Parathyroid adenoma (tissue), 2 donors: Measurements from ENCODE around the gene PLEKHJ1.

Source experiments
- H2AFZ ChIP-seq: fragments of 300-600 bp; sonication (generic); one replicate; pipeline ENCODE4 v1.7.0; 2017; ENCODE audit warnings: antibody characterized with exemption, mild to moderate bottlenecking
- H3K27ac ChIP-seq: fragments of 300-600 bp; sonication (generic); one replicate; pipeline ENCODE4 v1.7.0; 2017
- H3K27me3 ChIP-seq: fragments of 300-600 bp; sonication (generic); one replicate; pipeline ENCODE4 v1.7.0; 2017; ENCODE audit warnings: low read length; ENCODE audit not compliant: control insufficient read depth, insufficient read depth
- H3K36me3 ChIP-seq: fragments of 300-600 bp; sonication (generic); one replicate; pipeline ENCODE4 v1.7.0; 2017; ENCODE audit warnings: low read length; ENCODE audit not compliant: control insufficient read depth, insufficient read depth
- H3K4me1 ChIP-seq: fragments of 300-600 bp; sonication (generic); one replicate; pipeline ENCODE4 v1.7.0; 2017; ENCODE audit warnings: control low read depth
- H3K4me2 ChIP-seq: fragments of 300-600 bp; sonication (generic); one replicate; pipeline ENCODE4 v1.7.0; 2017; ENCODE audit warnings: low read length
- H3K4me3 ChIP-seq: fragments of 300-600 bp; sonication (generic); one replicate; pipeline ENCODE4 v1.7.0; 2017; ENCODE audit warnings: low read depth, low read length
- H3K79me2 ChIP-seq: fragments of 300-600 bp; sonication (generic); one replicate; pipeline ENCODE4 v1.7.0; 2017; ENCODE audit warnings: control low read depth
- H3K9ac ChIP-seq: fragments of 300-600 bp; sonication (generic); one replicate; pipeline ENCODE4 v1.7.0; 2017; ENCODE audit warnings: mild to moderate bottlenecking
- H3K9me3 ChIP-seq: fragments of 300-600 bp; sonication (generic); one replicate; pipeline ENCODE4 v1.7.0; 2017; ENCODE audit warnings: low read length; ENCODE audit not compliant: control insufficient read depth
- TF ChIP-seq, protein P1 (sequence below): fragments of 300-600 bp; sonication (generic); IDR thresholded peaks from one replicate; pipeline ENCODE4 v1.7.0; 2017; ENCODE audit warnings: antibody characterized with exemption, mild to moderate bottlenecking
- donor health status: primary hyperparathyroidism.

PLEKHJ1 gene

DNA sequence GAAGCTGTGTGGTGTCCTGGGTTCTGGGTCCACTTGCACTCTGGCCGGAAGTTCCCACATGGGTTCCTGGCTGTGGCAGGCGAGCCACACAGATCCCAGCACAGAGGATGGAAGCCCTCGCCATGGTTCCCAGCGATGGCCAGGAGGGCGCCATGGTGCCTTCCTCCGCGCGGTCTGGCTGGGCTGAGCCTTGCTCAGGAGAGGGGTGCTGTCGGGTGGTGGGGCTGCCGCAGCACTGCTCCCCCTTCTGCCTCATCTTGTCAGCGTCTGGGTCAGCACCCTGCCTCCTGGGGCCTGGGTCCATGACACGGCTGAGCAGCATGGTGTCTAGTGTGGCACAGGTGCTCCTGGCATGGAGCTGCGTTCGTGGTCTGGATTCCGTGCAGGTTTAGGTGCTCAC, 38.9 kb downstream of the PLEKHJ1 start:
- H3K4me2 ChIP-seq, result no peak overlapping the region
- no peak overlapping the region for H3K4me3 ChIP-seq
- TF ChIP-seq, protein P1, sequence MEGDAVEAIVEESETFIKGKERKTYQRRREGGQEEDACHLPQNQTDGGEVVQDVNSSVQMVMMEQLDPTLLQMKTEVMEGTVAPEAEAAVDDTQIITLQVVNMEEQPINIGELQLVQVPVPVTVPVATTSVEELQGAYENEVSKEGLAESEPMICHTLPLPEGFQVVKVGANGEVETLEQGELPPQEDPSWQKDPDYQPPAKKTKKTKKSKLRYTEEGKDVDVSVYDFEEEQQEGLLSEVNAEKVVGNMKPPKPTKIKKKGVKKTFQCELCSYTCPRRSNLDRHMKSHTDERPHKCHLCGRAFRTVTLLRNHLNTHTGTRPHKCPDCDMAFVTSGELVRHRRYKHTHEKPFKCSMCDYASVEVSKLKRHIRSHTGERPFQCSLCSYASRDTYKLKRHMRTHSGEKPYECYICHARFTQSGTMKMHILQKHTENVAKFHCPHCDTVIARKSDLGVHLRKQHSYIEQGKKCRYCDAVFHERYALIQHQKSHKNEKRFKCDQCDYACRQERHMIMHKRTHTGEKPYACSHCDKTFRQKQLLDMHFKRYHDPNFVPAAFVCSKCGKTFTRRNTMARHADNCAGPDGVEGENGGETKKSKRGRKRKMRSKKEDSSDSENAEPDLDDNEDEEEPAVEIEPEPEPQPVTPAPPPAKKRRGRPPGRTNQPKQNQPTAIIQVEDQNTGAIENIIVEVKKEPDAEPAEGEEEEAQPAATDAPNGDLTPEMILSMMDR, result no peak
- H2AFZ ChIP-seq, result no peak overlapping the region
- no peak overlapping the region for H3K9ac ChIP-seq
- H3K36me3 ChIP-seq, result no peaks in the 10 kb centered on the region
- no peak overlapping the region for H3K27ac ChIP-seq
- no peaks in the 10 kb centered on the region for H3K27me3 ChIP-seq
- H3K9me3 ChIP-seq, result no peaks in the 10 kb centered on the region
- H3K4me1 ChIP-seq, result no peaks in the 10 kb centered on the region
- H3K79me2 ChIP-seq, result peaks cover 48% of the 10 kb centered on the region

DNA sequence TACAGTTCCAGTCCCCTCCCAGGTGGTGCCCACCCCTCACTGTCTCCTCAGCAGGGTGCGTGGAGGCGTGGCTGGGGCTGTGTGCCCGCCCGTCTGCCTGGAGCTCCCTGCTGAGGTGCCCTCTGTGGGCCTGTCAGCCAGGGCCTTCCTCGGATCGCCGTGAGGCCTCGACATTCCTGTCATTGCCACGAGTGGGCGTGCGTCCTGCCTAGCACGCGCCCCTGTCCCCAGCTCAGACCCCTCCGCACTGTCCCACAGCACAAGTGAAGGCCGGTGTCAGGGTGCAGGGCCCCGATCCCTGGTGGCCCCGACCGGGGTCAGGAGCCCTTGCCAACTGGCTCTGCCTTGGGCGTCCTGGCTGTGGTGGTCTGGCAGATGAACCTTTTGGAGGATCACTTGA, 40.2 kb downstream of the PLEKHJ1 start:
- H2AFZ ChIP-seq, result no peak overlapping the region
- H3K4me3 ChIP-seq, result no peak overlapping the region
- H3K79me2 ChIP-seq, result peaks cover 48% of the 10 kb centered on the region
- TF ChIP-seq, protein P1, result no peak
- H3K9me3 ChIP-seq, result no peaks in the 10 kb centered on the region
- no peak overlapping the region for H3K9ac ChIP-seq
- H3K27ac ChIP-seq, result no peak overlapping the region
- no peaks in the 10 kb centered on the region for H3K27me3 ChIP-seq
- H3K4me2 ChIP-seq, result no peak overlapping the region
- H3K4me1 ChIP-seq, result no peaks in the 10 kb centered on the region
- H3K36me3 ChIP-seq, result no peaks in the 10 kb centered on the region

DNA sequence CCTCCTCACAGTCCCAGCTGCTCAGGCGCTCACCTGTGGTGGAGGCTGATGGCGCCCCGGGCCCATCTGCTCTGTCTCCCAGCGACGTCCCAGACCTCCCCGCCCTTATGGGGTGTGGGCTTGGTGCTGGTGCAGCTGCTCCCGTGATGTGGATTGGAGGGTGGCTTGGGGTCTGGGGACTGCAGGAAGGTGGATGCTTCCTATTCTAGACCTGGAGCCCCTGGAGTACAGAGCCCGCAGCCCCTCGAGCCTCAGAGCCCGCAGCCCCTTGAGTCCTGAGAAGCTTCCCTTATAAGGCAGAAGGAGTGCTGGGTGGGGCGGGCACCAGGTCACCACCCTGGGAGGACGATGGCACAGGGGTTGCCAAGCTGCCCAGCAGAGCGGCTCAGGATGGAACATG, 40.8 kb downstream of the PLEKHJ1 start:
- Histone ChIP-seq H3K4me1 (no peaks in the 10 kb centered on the region), H3K9me3 (no peaks in the 10 kb centered on the region), H3K4me2 (no peak overlapping the region), H3K9ac (no peak overlapping the region), H3K79me2 (peaks cover 48% of the 10 kb centered on the region), H3K4me3 (no peak overlapping the region), H3K27ac (no peak overlapping the region), H2AFZ (no peak overlapping the region), H3K36me3 (no peaks in the 10 kb centered on the region), H3K27me3 (no peaks in the 10 kb centered on the region)
- TF ChIP-seq, protein P1, result no peak

DNA sequence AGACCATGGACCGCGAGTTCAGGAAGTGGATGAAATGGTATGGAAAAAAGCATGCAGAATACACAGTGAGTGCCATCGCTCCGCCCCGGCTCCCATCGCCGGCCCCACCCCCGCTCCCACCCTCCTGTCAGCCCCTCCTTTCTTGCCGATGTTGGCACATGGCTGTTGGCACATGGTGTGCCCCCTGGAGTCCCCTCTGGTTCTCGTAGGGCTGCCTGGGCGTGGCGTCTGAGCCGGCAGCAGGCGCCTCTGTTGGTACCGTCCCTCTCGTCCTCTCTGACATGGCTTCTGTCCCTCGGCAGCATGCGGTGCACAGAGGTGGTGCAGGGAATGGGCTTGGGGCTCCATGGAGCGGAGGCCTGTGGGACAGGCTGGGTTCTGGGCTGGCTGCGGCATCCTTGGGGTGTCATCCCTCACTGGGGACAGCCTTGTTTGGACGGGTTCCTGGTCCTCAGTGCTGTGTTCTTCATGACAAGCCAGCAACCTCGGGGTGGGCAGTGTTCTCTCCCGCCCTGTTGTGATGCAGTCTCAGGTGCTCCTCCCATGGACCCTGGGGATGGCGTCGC, 41.5 kb downstream of the PLEKHJ1 start:
- H3K27ac ChIP-seq, result no peak overlapping the region
- H3K4me2 ChIP-seq, result no peak overlapping the region
- TF ChIP-seq, protein P1, result no peak
- H3K27me3 ChIP-seq, result no peaks in the 10 kb centered on the region
- H3K9ac ChIP-seq, result no peak overlapping the region
- H3K4me1 ChIP-seq, result no peaks in the 10 kb centered on the region
- peaks cover 49% of the 10 kb centered on the region for H3K79me2 ChIP-seq
- no peaks in the 10 kb centered on the region for H3K36me3 ChIP-seq
- H3K9me3 ChIP-seq, result no peaks in the 10 kb centered on the region
- no peak overlapping the region for H2AFZ ChIP-seq
- H3K4me3 ChIP-seq, result no peak overlapping the region

DNA sequence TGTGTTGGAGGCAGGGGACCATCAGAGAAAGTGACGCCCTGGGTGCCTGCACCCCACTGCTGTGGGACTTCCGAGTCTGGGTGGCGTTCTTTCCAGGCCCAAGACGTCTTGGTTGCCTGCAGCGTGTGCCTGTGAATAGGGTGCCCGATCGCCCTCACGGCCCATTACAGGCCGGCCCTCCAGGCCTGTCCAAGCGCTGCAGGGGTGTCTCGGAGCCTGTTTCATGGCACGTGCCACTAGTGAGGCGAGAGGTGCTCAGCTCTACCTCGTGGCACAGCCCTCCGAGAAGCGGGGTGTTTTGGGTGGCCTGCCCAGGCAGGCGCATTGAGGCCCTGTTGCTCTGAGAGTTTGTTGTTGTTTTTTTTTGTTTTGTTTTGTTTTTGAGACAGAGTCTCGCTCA, 42.3 kb downstream of the PLEKHJ1 start:
- no peak overlapping the region for H3K4me3 ChIP-seq
- no peaks in the 10 kb centered on the region for H3K27me3 ChIP-seq
- H3K4me1 ChIP-seq, result no peaks in the 10 kb centered on the region
- no peak overlapping the region for H3K27ac ChIP-seq
- no peak overlapping the region for H2AFZ ChIP-seq
- no peak overlapping the region for H3K9ac ChIP-seq
- TF ChIP-seq, protein P1, result no peak
- H3K36me3 ChIP-seq, result no peaks in the 10 kb centered on the region
- no peak overlapping the region for H3K4me2 ChIP-seq
- no peaks in the 10 kb centered on the region for H3K9me3 ChIP-seq
- H3K79me2 ChIP-seq, result peaks cover 51% of the 10 kb centered on the region
